HepG2 (cell line): Measurements from ENCODE around the gene TRIM28. TPM values are rescaled to one million over a fixed set of nuclear protein-coding genes. Genes with fewer than 3 reads are reported as not detected.
A peak's percentile ranks its signal among the peaks of the same experiment; 100 is the strongest.

Source experiments
- BORCS8-MEF2B ChIP-seq: sonication (generic); formaldehyde crosslinking; IDR thresholded peaks from 2 replicates; pipeline ENCODE4 v1.8.0; 2022; ENCODE audit warnings: mild to moderate bottlenecking, missing genetic modification reagents
- CSRNP2 ChIP-seq: sonication (generic); formaldehyde crosslinking; conservative IDR thresholded peaks from 2 replicates; pipeline ENCODE4 v1.8.0; 2022; ENCODE audit warnings: low read depth, missing genetic modification reagents
- DDIT3 ChIP-seq: sonication (generic); formaldehyde crosslinking; IDR thresholded peaks from 2 replicates; pipeline ENCODE4 v1.4.0; 2020; ENCODE audit warnings: mild to moderate bottlenecking, missing genetic modification reagents
- FOXJ3 ChIP-seq: sonication (generic); formaldehyde crosslinking; IDR thresholded peaks from 2 replicates; pipeline ENCODE4 v1.4.0; 2020; ENCODE audit warnings: missing genetic modification reagents, mild to moderate bottlenecking, borderline replicate concordance
- GATAD1 ChIP-seq: IDR thresholded peaks from 2 replicates; pipeline ENCODE4 v1.6.1; 2016; ENCODE audit warnings: missing genetic modification reagents, missing compliant biosample characterization
- GPBP1L1 ChIP-seq: sonication (generic); formaldehyde crosslinking; IDR thresholded peaks from 2 replicates; pipeline ENCODE4 v1.5.0; 2020; ENCODE audit warnings: mild to moderate bottlenecking, missing genetic modification reagents
- MXD1 ChIP-seq: sonication (generic); formaldehyde crosslinking; IDR thresholded peaks from 2 replicates; pipeline ENCODE4 v1.4.0; 2020; ENCODE audit warnings: mild to moderate bottlenecking, missing genetic modification reagents
- MXD4 ChIP-seq: IDR thresholded peaks from 2 replicates; pipeline ENCODE4 v1.6.1; 2016; ENCODE audit warnings: mild to moderate bottlenecking, missing biosample characterization, missing genetic modification reagents
- NCOR1 ChIP-seq: fragments of 200-600 bp; sonication (generic); IDR thresholded peaks from 2 replicates; pipeline ENCODE4 v1.7.0; 2017; ENCODE audit warnings: antibody characterized with exemption, low read length, borderline replicate concordance
- RAD51 ChIP-seq: fragments of 450-650 bp; IDR thresholded peaks from 2 replicates; pipeline ENCODE4 v1.6.1; 2016; ENCODE audit warnings: borderline replicate concordance
- SMAD9 ChIP-seq: sonication (generic); formaldehyde crosslinking; IDR thresholded peaks from 2 replicates; pipeline ENCODE4 v1.5.1; 2020; ENCODE audit warnings: mild to moderate bottlenecking, missing genetic modification reagents
- TFDP2 ChIP-seq: sonication (generic); formaldehyde crosslinking; IDR thresholded peaks from 2 replicates; pipeline ENCODE4 v1.4.0; 2020; ENCODE audit warnings: missing genetic modification reagents
- ZBTB26 ChIP-seq: IDR thresholded peaks from 2 replicates; pipeline ENCODE4 v1.6.1; 2016; ENCODE audit warnings: missing compliant biosample characterization, missing genetic modification reagents, borderline replicate concordance
- ZBTB38 ChIP-seq: sonication (generic); formaldehyde crosslinking; IDR thresholded peaks from 2 replicates; pipeline ENCODE4 v1.5.1; 2020; ENCODE audit warnings: mild to moderate bottlenecking, missing genetic modification reagents
- ZKSCAN1 ChIP-seq: fragments of 150-350 bp; IDR thresholded peaks from 2 replicates; pipeline ENCODE4 v1.6.1; 2014; ENCODE audit warnings: low read length
- ZNF143 ChIP-seq: sonication (generic); formaldehyde crosslinking; IDR thresholded peaks from 2 replicates; pipeline ENCODE4 v1.4.0; 2020; ENCODE audit warnings: missing genetic modification reagents
- ZNF343 ChIP-seq: sonication (generic); formaldehyde crosslinking; IDR thresholded peaks from 2 replicates; pipeline ENCODE4 v1.4.0; 2020; ENCODE audit warnings: mild to moderate bottlenecking, missing genetic modification reagents
- ZNF513 ChIP-seq: sonication (generic); formaldehyde crosslinking; conservative IDR thresholded peaks from 2 replicates; pipeline ENCODE4 v1.5.0; 2020; ENCODE audit warnings: missing genetic modification reagents
- ZNF557 ChIP-seq: sonication (generic); formaldehyde crosslinking; IDR thresholded peaks from 2 replicates; pipeline ENCODE4 v1.4.0; 2020; ENCODE audit warnings: missing genetic modification reagents
- ZSCAN9 ChIP-seq: IDR thresholded peaks from 2 replicates; pipeline ENCODE4 v1.6.1; 2016; ENCODE audit warnings: borderline replicate concordance
- polyA plus RNA-seq, 8 experiments: library from polyadenylated mRNA; depleted of rRNA in 3 of 8; stranded (reverse) in 7 of 8; unstranded in 1 of 8; fragments of >200 nt; fragmentation: Illumina TruSeq in 4 of 8; extraction: Trizol in 4 of 8; gene quantifications; 2 replicates each; pipeline versions ENCODE4 v1.2.1 to v1.2.3, GENCODE V29; 2011 to 2016; ENCODE audit warnings: low read depth in 4 of 8, missing spikeins in 1 of 8, mixed read lengths in 1 of 8; ENCODE audit not compliant: insufficient read depth in 1 of 8
- total RNA-seq, 5 experiments: library from RNA; depleted of rRNA; stranded (reverse); fragments of >200 nt; fragmentation: Illumina TruSeq; extraction: Trizol; gene quantifications; 2 replicates each; pipeline ENCODE4 v1.2.3, GENCODE V29; 2016; ENCODE audit warnings: low read depth in 1 of 5

The TRIM28 gene
- total and polyA plus RNA-seq, 2 of the 13 experiments (the other 11 are each of a cell fraction or from before 2014, with no cell fraction given): 361 to 439 TPM

GRCh38 chr19:58499021-58499927 is 44.6 kb upstream of the TRIM28 start (continued):
- TF ChIP-seq MXD1 (CRISPR knock-in tag) (peak; percentile 59; the same call in 1 of the 2 replicates), ZBTB38 (peak; percentile 86; the same call in 1 of the 2 replicates), CSRNP2 (no peak), GPBP1L1 (no peak), RAD51 (no peak), ZNF343 (0 out of 2 replicates have a peak, but pooled peaks have one; percentile 46), NCOR1 (peak; percentile 26; the same call in 1 of the 2 replicates), ZNF143 (CRISPR knock-in tag) (peak; percentile 83), DDIT3 (CRISPR knock-in tag) (no peak), ZSCAN9 (peak; percentile 47), ZNF557 (CRISPR knock-in tag) (no peak), ZNF513 (CRISPR knock-in tag) (no peak), ZKSCAN1 (no peak), TFDP2 (CRISPR knock-in tag) (peak; percentile 73; the same call in 1 of the 2 replicates), GATAD1 (peak; percentile 98), SMAD9 (CRISPR knock-in tag) (no peak), ZBTB26 (CRISPR knock-in tag) (no peak), BORCS8-MEF2B (CRISPR knock-in tag) (peak; percentile 85), MXD4 (peak; percentile 73), FOXJ3 (CRISPR knock-in tag) (peak; percentile 66; the same call in 1 of the 2 replicates)
